A549 (cell line): Measurements from ENCODE around the gene GRIP1. TPM values are rescaled to one million over a fixed set of nuclear protein-coding genes. Genes with fewer than 3 reads are reported as not detected.

Experiments used
- ATAC-seq, 2 experiments: fragments of 200-7000 bp in 1 of 2; fragments of >200 bp in 1 of 2; cut with Nextera tagmentation in 1 of 2; cut with Tn5 transposase in 1 of 2; 3 replicates each; pipeline versions ENCODE4 v1.8.0 to v1.9.1; 2018 to 2020; ENCODE audit warnings: mild to moderate bottlenecking in 1 of 2, moderate library complexity in 1 of 2
- CTCF ChIA-PET: fragments of 300-600 bp; sonication (Branson Sonifier 250); formaldehyde crosslinking; extraction: SDS; loops from one replicate; lab custom pipeline; 2021; ENCODE audit warnings: antibody characterized with exemption, inconsistent platforms; lab: Yijun Ruan, JAX
- POLR2A ChIA-PET: fragments of 350-600 bp; formaldehyde crosslinking; extraction: SDS; loops from one replicate; lab custom pipeline; 2021; ENCODE audit warnings: antibody characterized with exemption, inconsistent platforms; lab: Yijun Ruan, JAX
- DNase-seq, 2 experiments: peaks; one replicate each; pipeline versions ENCODE4 v3.0.0 to v3.0.0-alpha.2; 2011 to 2016; ENCODE audit warnings: low read depth in 1 of 2, low spot score in 1 of 2
- FAIRE-seq: peaks from 2 replicates; lab custom pipeline; 2011; peaks lifted over from hg19 to GRCh38; lab: Jason Lieb, UNC
- H3K27ac ChIP-seq, 2 experiments: fragments of >200 bp; sonication (Bioruptor Twin); formaldehyde crosslinking; 3 replicates each; pipeline ENCODE4 v1.5.1; 2016 to 2017
- H3K4me1 ChIP-seq: fragments of >200 bp; sonication (Bioruptor Twin); formaldehyde crosslinking; 3 replicates; pipeline ENCODE4 v1.6.1; 2016
- H3K4me2 ChIP-seq: fragments of >200 bp; sonication (Bioruptor Twin); formaldehyde crosslinking; 3 replicates; pipeline ENCODE4 v1.6.1; 2016
- H3K4me3 ChIP-seq: fragments of >200 bp; sonication (Bioruptor Twin); formaldehyde crosslinking; 3 replicates; pipeline ENCODE4 v1.5.1; 2016
- H3K9me3 ChIP-seq: fragments of >200 bp; sonication (Bioruptor Twin); formaldehyde crosslinking; 3 replicates; pipeline ENCODE4 v1.6.1; 2016
- CBX2 ChIP-seq: fragments of 200-600 bp; sonication (generic); IDR thresholded peaks from 2 replicates; pipeline ENCODE4 v1.6.1; 2016; ENCODE audit warnings: low read depth, mild to moderate bottlenecking, borderline replicate concordance
- CTCF ChIP-seq: fragments of >200 bp; sonication (Bioruptor Twin); formaldehyde crosslinking; IDR thresholded peaks from 3 replicates; pipeline ENCODE4 v1.5.1; 2016
- EHF ChIP-seq: fragments of 250-450 bp; sonication (Bioruptor Pico); IDR thresholded peaks from 2 replicates; pipeline ENCODE4 v1.5.0; 2020; ENCODE audit warnings: mild to moderate bottlenecking
- FOSB ChIP-seq: fragments of 250-450 bp; sonication (Bioruptor Pico); IDR thresholded peaks from 2 replicates; pipeline ENCODE4 v1.5.0; 2020; ENCODE audit warnings: mild to moderate bottlenecking, moderate library complexity
- FOSL2 ChIP-seq, 2 experiments: fragments of 450-650 bp in 1 of 2; fragments of >200 bp in 1 of 2; sonication (Bioruptor Twin) in 1 of 2; formaldehyde crosslinking; IDR thresholded peaks; 2 replicates each; pipeline versions ENCODE4 v1.5.0 to v1.6.1; 2016 to 2020; ENCODE audit warnings: mild to moderate bottlenecking in 1 of 2, moderate library complexity in 1 of 2
- HDAC2 ChIP-seq: fragments of 200-600 bp; sonication (generic); IDR thresholded peaks from 2 replicates; pipeline ENCODE4 v1.6.1; 2016
- HEYL ChIP-seq: fragments of 250-450 bp; sonication (Bioruptor Pico); IDR thresholded peaks from 2 replicates; pipeline ENCODE4 v1.8.0; 2021; ENCODE audit warnings: mild to moderate bottlenecking, moderate library complexity
- JUN ChIP-seq, 2 experiments: fragments of >200 bp; sonication (Bioruptor Twin); formaldehyde crosslinking; IDR thresholded peaks; 2 replicates in 1 of 2; 3 replicates in 1 of 2; pipeline ENCODE4 v1.6.1; 2016 to 2017
- KDM1A ChIP-seq: fragments of 200-600 bp; sonication (generic); IDR thresholded peaks from 2 replicates; pipeline ENCODE4 v1.6.1; 2016; ENCODE audit warnings: low read depth, mild to moderate bottlenecking
- MAFK ChIP-seq: fragments of 450-650 bp; IDR thresholded peaks from 2 replicates; pipeline ENCODE4 v1.6.1; 2014; ENCODE audit not compliant: partially characterized antibody
- MAZ ChIP-seq: fragments of 150-350 bp; IDR thresholded peaks from 2 replicates; pipeline ENCODE4 v1.6.1; 2014; ENCODE audit warnings: antibody characterized with exemption, low read depth, low read length, borderline replicate concordance
- NFE2L2 ChIP-seq: fragments of 150-350 bp; conservative IDR thresholded peaks from 2 replicates; pipeline ENCODE4 v1.6.1; 2014; ENCODE audit warnings: low read length
- PHF8 ChIP-seq: fragments of 200-600 bp; sonication (generic); IDR thresholded peaks from 2 replicates; pipeline ENCODE4 v1.6.1; 2016; ENCODE audit warnings: low read depth, mild to moderate bottlenecking, antibody characterized with exemption, moderate library complexity, borderline replicate concordance
- POLR2AphosphoS2 ChIP-seq: conservative IDR thresholded peaks from 2 replicates; pipeline ENCODE4 v1.6.1; 2012; ENCODE audit warnings: low read length, improper control_type of control experiment, inconsistent platforms
- RAD21 ChIP-seq, 2 experiments: fragments of >200 bp in 1 of 2; sonication (Bioruptor Twin) in 1 of 2; formaldehyde crosslinking in 1 of 2; IDR thresholded peaks in 1 of 2; conservative IDR thresholded peaks in 1 of 2; 2 replicates in 1 of 2; 3 replicates in 1 of 2; pipeline ENCODE4 v1.6.1; 2012 to 2018; ENCODE audit warnings: inconsistent platforms in 1 of 2
- REST ChIP-seq: fragments of 200-600 bp; sonication (generic); IDR thresholded peaks from 2 replicates; pipeline ENCODE4 v1.6.1; 2016; ENCODE audit warnings: antibody characterized with exemption, mild to moderate bottlenecking, moderate library complexity
- SREBF2 ChIP-seq: fragments of 450-650 bp; IDR thresholded peaks from 2 replicates; pipeline ENCODE4 v1.6.1; 2014; ENCODE audit warnings: mild to moderate bottlenecking, moderate library complexity
- USF2 ChIP-seq: fragments of 450-650 bp; IDR thresholded peaks from 2 replicates; pipeline ENCODE4 v1.6.1; 2014; ENCODE audit warnings: antibody characterized with exemption
- ZSCAN20 ChIP-seq: fragments of 250-450 bp; sonication (Bioruptor Pico); IDR thresholded peaks from 2 replicates; pipeline ENCODE4 v1.8.0; 2022; ENCODE audit warnings: mild to moderate bottlenecking, moderate library complexity
- WGBS: methylation state at CpG from one replicate; pipeline ENCODE4 v1.1.6; 2017; ENCODE audit errors: missing lambda C conversion rate; 5-methylcytosine and 5-hydroxymethylcytosine counted together
- polyA plus RNA-seq, 4 experiments: library from polyadenylated mRNA; depleted of rRNA in 3 of 4; stranded (reverse); fragments of >200 nt; fragmentation: RNase III in 1 of 4; extraction: RNeasy Plus Mini Kit Qiagen cat#74134 plus additional on column Dnase treatment in 1 of 4; gene quantifications; 2 replicates in 3 of 4; 3 replicates in 1 of 4; pipeline ENCODE4 v1.2.3, GENCODE V29; 2011 to 2017
- TF ChIP-seq, protein P1 (sequence below): fragments of 250-450 bp; sonication (Bioruptor Pico); IDR thresholded peaks from 2 replicates; pipeline ENCODE4 v1.5.0; 2020; ENCODE audit warnings: low read depth, mild to moderate bottlenecking, moderate library complexity
- TF ChIP-seq, protein P2 (sequence below): IDR thresholded peaks from 2 replicates; pipeline ENCODE4 v1.6.1; 2012; ENCODE audit warnings: low read depth, borderline replicate concordance
- TF ChIP-seq, protein P3 (sequence below): IDR thresholded peaks from 2 replicates; pipeline ENCODE4 v1.6.1; 2012

The GRIP1 gene
- polyA plus RNA-seq, 2 of the 4 experiments (the other 2 are of a cell fraction): 4.6 to 5.8 TPM

GRCh38 chr12:66456612-66457011 is 222.3 kb downstream of the GRIP1 start:
- no peak for ATAC-seq
- POLR2A ChIA-PET: no interaction called here
- CTCF ChIA-PET: interaction anchor here (1.5 kb wide), 1 partner anchor 10 kb away, joined by 3 read pairs; no protein-coding TSS in a partner anchor
- no peak overlapping the region for H3K4me2 ChIP-seq
- DNase-seq: no peak
- no peaks in the 10 kb centered on the region for H3K4me1 ChIP-seq
- H3K4me3 ChIP-seq: no peak overlapping the region
- no peak overlapping the region for H3K27ac ChIP-seq
- no peaks in the 10 kb centered on the region for H3K9me3 ChIP-seq
- TF ChIP-seq HDAC2: no peak
- TF ChIP-seq EHF: no peak
- no peak for FAIRE-seq
- WGBS: 20% methylated on average over 2 of the region's 2 CpGs

- ChIA-PET CTCF (no interaction called here), POLR2A (no interaction called here)
- Histone ChIP-seq H3K27ac (no peak overlapping the region), H3K9me3 (no peaks in the 10 kb centered on the region), H3K4me2 (no peak overlapping the region), H3K4me3 (no peak overlapping the region), H3K4me1 (no peaks in the 10 kb centered on the region)
- FAIRE-seq (no peak), DNase-seq (no peak), ATAC-seq (no peak)
- TF ChIP-seq CBX2: no peak
- TF ChIP-seq NFE2L2: no peak
- no peak for TF ChIP-seq HEYL (CRISPR knock-in tag)
- TF ChIP-seq, protein P1, sequence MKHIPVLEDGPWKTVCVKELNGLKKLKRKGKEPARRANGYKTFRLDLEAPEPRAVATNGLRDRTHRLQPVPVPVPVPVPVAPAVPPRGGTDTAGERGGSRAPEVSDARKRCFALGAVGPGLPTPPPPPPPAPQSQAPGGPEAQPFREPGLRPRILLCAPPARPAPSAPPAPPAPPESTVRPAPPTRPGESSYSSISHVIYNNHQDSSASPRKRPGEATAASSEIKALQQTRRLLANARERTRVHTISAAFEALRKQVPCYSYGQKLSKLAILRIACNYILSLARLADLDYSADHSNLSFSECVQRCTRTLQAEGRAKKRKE (CRISPR knock-in tag): no peak
- no peak for TF ChIP-seq CTCF
- no peak for TF ChIP-seq USF2
- TF ChIP-seq FOSB (CRISPR knock-in tag): no peak
- no peak for TF ChIP-seq ZSCAN20 (CRISPR knock-in tag)
- no peak for TF ChIP-seq RAD21 (conservative IDR thresholded peaks at IDR 0.05 in 1 of 2, IDR thresholded peaks at IDR 0.05 in 1 of 2)
- TF ChIP-seq KDM1A: no peak
These were observed 225.0 kb downstream of the GRIP1 start for GRCh38 chr12:66453844-66454243.

GRCh38 chr12:66453120-66453519 is 225.8 kb downstream of the GRIP1 start:
- no peak overlapping the region for H3K4me3 ChIP-seq
- DNase-seq (no peak), ATAC-seq (no peak), FAIRE-seq (no peak)
- ChIA-PET POLR2A (no interaction called here), CTCF (no interaction called here)
- no peak overlapping the region for H3K27ac ChIP-seq
- no peaks in the 10 kb centered on the region for H3K9me3 ChIP-seq
- TF ChIP-seq, protein P2, sequence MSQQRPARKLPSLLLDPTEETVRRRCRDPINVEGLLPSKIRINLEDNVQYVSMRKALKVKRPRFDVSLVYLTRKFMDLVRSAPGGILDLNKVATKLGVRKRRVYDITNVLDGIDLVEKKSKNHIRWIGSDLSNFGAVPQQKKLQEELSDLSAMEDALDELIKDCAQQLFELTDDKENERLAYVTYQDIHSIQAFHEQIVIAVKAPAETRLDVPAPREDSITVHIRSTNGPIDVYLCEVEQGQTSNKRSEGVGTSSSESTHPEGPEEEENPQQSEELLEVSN: no peak
- no peak overlapping the region for H3K4me2 ChIP-seq
- 57% methylated on average over 4 of the region's 4 CpGs for WGBS
- H3K4me1 ChIP-seq: no peaks in the 10 kb centered on the region

DNA sequence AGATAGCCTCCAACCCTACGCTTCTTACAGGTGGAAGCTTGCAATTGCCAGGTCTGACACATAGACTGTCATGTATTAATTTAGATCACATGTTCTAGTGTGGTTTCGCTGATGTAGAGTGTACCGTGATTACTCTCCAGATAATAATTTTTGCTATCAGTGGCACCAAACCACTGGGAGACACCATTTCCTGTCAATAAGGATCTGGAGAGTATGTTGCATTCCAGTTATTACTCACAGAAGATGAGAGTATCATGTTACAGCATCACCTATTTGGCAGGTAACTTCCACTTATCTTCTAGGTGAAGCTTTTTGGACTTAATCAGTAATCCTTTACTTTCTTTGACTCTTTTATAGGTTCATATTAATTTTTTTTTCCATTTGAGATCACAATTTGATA is 229.3 kb downstream of the GRIP1 start:
- Histone ChIP-seq H3K4me3 (no peak overlapping the region), H3K4me2 (no peak overlapping the region), H3K27ac (no peak overlapping the region), H3K9me3 (no peaks in the 10 kb centered on the region), H3K4me1 (no peaks in the 10 kb centered on the region)
- POLR2A ChIA-PET: no interaction called here
- FAIRE-seq: no peak
- DNase-seq: no peak
- 65% methylated on average over 3 of the region's 3 CpGs for WGBS
- ATAC-seq: no peak
- CTCF ChIA-PET: interaction anchor here (0.9 kb wide), 1 partner anchor 14 kb away, joined by 3 read pairs; no protein-coding TSS in a partner anchor
- TF ChIP-seq REST (no peak), MAZ (no peak), EHF (no peak), MAFK (no peak), SREBF2 (no peak), JUN (IDR thresholded peaks at IDR 0.05) (no peak), POLR2AphosphoS2 (no peak), USF2 (no peak), FOSL2 (IDR thresholded peaks at IDR 0.05) (no peak), FOSL2 (CRISPR knock-in tag; IDR thresholded peaks at IDR 0.05) (no peak), PHF8 (no peak)
- TF ChIP-seq, protein P3, sequence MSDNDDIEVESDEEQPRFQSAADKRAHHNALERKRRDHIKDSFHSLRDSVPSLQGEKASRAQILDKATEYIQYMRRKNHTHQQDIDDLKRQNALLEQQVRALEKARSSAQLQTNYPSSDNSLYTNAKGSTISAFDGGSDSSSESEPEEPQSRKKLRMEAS: no peak
